NCI-H510A treated with DMSO at 0.1 percent for 48 hours (cell line): Measurements from ENCODE around the gene PALB2.

Experiments
- DNase-seq: peaks from one replicate; lab custom pipeline; 2025; lab: John Stamatoyannopoulos, UW

PALB2 gene

GRCh38 chr16:23640931-23641765 lies at the start of gene PALB2, which contains the start of gene DCTN5:
Gene PALB2, minus strand, starts transcription at chr16:23641310. Its CDS starts 153 bp downstream, at chr16:23641157.
Gene DCTN5, plus strand, starts transcription at chr16:23641466. Its CDS starts 77 bp downstream, at chr16:23641543.
- DNase-seq = peak; percentile 95

GRCh38 chr16:23689442-23690187 lies 48.5 kb upstream of the PALB2 start:
- DNase-seq = no peak

DNA sequence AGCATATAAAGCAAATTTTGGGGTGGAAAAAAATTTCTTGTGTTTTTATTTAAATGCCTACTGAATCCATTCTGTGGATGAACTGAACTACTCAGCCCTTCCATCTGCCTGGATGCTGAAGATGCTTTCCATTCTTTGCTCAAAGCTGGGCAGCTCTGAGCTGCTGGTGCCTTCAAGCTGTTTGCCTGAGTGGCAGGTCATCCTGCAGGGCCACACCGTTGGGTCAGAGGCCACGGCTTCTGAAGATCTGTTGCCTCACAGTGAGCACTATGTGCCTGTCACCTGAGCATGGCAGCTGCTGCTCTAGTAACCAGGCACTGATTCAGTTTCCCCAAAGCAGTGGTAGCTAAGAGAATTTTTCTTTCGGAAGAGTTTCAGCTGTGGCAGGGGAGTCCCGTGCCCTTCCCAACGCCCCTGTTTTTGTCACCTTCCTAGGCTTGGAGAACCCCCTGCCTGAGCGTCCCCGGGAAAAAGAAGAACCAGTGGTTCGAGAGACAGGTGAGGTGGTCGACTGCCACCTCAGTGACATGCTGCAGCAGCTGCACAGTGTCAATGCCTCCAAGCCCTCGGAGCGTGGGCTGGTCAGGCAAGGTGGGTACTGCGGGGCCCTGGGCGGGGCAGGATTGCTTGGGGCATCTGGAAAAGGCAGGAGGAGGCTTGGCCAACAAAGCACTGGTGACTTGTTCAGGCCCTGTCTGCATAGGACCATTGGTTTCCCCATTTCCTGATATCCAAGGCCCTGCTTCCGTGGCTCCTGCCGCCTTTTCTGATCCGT lies 46.1 kb upstream of the PALB2 start:
- no peak for DNase-seq

DNA sequence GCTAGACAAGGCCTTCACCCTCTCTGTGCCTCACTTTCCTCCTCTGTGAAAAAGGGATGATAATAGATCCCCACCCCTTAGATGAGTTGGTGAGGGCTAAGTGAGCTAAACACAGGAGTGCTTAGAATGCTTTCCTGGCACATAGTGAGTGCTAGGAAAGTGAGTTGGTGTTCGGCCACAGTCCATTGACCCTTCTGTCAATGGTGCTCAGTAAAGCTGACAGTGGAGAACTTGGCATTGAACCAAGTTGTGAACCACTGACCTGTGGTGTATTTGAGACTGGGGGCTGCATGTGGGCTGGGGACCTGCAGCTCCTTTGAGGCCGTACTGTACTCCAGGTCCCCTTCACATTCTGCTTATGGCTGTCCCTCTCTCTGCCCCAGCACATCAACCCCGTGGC lies 42.4 kb upstream of the PALB2 start:
- no peak for DNase-seq

DNA sequence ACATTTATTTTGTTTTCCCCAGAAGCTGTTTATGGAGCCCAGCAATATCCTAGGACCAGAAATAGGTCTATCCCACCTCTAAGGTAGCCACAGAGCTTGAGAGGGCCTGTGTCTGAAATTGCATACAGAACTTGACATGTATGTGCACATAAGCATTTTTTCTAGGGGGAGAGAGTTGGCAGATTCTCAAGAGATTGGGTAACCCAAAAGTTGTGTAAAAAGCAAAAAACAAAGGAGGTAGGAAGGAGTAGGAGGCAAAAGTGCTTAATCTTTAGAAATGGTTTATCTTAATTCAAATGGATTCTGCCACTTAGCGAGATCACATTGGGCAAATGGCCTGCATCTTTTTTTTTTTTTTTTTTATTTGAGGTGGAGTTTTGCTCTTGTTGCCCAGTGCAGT lies 41.1 kb upstream of the PALB2 start:
- no peak for DNase-seq

DNA sequence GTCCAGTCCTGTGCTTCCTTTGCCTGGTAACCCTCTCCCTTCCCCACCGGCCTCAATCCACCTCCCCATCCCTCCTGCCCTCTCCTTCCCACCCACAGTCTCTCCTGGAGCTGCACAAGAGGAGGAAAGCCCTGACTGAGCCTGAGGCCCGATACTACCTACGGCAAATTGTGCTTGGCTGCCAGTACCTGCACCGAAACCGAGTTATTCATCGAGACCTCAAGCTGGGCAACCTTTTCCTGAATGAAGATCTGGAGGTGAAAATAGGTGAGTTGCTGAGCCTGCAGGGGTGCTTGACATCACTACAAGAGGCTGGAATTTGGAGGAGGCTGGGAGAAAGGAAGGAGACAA lies 38.9 kb upstream of the PALB2 start:
- DNase-seq = no peak

- peak; percentile 50 for DNase-seq
These were observed 38.3 kb upstream of the PALB2 start for GRCh38 chr16:23679274-23679985.

DNA sequence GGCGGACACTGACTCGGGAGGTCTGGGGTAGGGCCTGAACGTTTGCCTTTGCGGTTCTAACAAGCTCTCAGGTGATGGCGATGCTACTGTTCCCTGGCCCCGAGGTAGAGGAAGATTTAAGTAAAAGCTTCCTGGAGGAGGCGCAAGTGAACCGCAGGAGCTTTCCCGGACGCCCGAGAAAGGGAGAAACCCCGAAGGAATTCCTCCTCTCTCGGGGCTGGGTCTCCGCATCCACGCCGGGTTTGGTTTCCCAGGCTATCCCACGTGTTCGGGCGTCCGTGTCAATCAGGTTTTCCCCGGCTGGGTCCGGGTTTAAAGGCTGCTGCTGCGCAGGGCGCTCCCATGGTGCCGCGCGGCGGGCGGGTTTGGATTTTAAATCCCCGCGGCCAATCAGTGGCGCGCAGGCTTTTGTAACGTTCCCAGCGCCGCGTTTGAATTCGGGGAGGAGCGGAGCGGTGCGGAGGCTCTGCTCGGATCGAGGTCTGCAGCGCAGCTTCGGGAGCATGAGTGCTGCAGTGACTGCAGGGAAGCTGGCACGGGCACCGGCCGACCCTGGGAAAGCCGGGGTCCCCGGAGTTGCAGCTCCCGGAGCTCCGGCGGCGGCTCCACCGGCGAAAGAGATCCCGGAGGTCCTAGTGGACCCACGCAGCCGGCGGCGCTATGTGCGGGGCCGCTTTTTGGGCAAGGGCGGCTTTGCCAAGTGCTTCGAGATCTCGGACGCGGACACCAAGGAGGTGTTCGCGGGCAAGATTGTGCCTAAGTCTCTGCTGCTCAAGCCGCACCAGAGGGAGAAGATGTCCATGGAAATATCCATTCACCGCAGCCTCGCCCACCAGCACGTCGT lies 37.5 kb upstream of the PALB2 start, which contains the start of gene PLK1:
PLK1 (plus strand) TSS at position 460 of the 844 bp plus-strand sequence; CDS start at position 504, 44 bp downstream.
- DNase-seq = peak; percentile 93

DNA sequence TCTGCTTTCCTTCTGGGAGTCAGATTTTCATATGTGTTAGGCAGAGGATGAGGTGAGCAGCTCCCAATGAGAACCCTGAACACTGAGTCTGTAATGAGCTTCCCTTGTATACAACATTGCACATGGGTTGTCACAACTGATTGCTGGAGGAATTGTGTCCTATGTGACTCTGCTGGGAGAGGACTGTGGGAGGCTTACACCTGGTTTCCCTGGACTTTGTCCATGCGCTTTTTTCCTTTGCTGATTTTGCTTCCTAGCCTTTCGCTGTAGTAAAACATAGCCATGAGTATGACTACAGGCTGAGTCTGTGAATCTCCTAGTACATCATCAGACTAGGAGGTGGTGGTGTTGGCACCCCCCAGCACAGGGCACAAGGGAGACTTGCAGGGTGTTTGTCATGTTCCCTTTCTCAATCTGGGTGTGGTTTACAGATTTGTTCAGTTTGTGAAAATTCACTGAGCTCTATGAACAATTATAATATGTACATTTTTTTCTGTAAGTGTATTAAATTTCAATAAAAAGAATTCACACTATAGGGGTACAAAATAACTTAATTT lies 35.9 kb upstream of the PALB2 start:
- no peak for DNase-seq

DNA sequence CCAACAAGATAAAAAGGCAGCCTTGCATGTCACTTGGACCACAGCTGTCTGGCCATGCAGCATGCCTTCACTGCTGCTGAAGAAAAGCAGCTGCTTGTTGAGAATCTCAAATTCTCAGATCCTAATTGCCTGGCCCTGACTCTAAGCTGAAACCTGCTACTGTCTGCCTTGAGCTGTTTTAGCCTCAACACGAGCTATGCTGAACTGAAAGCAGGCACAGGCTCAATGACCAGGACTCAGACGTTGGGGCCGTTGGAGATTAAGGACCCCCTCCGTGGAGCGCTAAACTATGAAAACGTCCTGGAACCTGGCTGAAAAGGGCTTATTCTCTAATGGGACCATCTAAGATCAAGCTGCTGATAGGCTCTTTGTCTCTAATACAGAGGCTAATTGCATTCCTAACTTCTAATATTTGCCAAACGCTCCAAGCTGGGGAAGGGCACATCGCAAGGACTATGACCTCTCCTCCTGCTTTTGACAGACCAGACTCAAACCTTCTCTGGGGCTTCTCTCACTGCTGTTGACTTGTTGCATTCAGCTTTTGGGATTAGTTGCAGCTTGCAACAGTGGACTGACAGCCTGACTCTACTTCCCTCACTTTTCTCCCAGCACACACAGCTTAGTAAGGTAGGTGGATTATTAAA lies 33.0 kb upstream of the PALB2 start:
- no peak for DNase-seq

GRCh38 chr16:23670137-23670776 lies 29.1 kb upstream of the PALB2 start:
- no peak for DNase-seq

DNA sequence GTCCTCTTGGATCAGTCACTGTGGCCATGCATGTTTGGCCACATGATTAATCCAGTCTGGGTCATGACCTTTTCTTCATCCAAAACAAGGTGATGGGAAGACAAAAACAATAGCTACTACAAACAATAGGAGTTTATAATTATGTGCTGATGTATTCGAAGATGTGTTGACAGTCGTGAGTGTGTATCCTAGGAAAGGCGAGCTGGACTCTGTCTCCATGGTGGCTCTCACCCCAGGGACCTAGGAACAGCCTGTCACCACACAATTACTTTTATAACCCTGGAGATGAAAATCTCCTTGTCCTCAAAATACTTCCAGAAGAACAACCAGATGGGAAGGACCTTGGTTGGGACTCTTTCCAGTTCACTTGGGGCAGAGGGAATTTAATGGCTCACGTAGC lies 27.8 kb upstream of the PALB2 start:
- DNase-seq = no peak

- DNase-seq = no peak
These were observed 27.1 kb upstream of the PALB2 start for GRCh38 chr16:23668225-23668624.

DNA sequence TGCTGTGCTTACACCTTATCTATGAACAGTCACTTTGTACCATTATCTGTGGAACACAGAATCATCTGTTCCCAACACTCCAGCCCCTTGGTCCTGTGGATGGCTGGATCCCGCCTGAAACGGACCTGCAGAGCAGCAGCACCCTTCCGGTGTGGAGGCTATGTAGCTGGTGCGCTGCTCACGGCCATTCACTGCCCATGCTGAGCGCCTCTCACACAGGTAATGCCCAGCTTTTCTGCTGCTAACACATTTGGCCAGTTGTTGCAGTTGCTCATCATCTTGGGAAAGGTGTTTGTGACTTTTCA lies 26.2 kb upstream of the PALB2 start:
- DNase-seq = no peak

DNA sequence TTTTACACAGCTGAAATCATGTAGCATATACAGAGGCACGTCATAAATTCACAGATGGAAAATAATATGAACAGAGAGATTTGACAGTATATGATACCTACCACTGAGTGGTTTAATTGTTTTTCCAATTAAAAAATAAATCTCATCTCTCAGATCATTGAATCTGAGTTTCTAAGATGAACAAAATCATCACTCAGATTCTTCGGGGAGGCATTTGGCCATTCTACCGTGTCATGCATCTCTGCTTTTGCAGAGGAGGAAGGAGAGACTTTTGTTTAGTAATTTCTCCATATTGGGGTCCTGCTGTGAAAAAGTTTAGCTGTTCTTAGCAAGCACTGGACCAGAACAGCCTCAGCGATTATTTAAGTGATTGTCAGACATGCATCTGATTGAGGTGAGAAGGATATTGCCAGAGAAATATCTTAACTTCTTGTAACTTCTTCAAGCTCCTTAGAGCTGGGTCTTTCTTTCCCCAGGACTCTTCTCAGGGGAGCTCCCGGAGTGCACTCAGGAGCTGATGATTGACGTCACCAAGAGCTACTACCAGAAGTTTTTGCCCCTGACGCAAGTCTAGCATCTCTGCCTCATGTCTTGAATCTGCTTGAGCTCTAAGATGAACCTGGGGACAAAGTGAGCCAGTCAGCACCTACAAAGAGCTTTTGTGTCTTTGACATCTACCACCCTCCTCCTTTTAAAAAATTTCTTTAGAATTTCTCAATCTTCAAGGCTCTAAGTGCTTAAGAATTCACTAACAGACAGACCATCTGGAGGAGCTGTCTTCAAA lies 25.7 kb upstream of the PALB2 start:
- DNase-seq = no peak

GRCh38 chr16:23663918-23664317 lies 22.8 kb upstream of the PALB2 start:
- no peak for DNase-seq

DNA sequence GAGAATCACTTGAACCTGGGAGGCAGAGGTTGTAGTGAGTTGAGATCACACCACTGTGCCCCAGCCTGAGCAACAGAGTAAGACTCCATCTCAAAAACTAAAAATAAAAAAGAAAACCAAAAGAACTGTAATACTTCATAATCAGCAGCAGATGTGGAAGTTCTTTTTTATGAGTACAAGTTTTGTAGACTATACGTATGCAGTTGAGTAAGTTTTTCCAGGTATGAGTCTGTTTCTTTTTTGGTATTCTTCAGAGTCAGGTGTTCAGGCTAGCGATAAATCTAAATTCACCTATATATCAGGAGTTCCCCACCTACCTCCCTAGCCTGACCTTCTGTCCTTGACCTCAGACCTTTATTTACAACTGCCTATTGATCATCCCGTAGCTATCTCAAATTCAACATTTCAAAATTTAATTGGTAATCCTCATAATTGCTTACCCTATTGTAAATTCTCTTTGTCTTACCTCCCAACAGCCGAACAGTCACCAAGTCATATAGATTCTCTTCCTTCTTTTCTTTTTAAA lies 10.9 kb upstream of the PALB2 start:
- no peak for DNase-seq

GRCh38 chr16:23650674-23651416 lies 9.7 kb upstream of the PALB2 start:
- DNase-seq = no peak
